Astrocyte of the spinal cord (primary cell): ENCODE measurements around the gene PCDHA12.

Source experiments
- DNase-seq: peaks from one replicate; pipeline ENCODE4 v3.0.0; 2011; ENCODE audit warnings: low read depth, low spot score
- H3K4me3 ChIP-seq: 2 replicates; pipeline ENCODE4 v1.5.1; 2011; ENCODE audit warnings: low read depth, mild to moderate bottlenecking, low read length, moderate library complexity
- in situ Hi-C: cut with HindIII; loops from 2 replicates; pipeline ENCODE4 v1.10.0; 2017; ENCODE audit warnings: low sequenced_read_pairs
- TF ChIP-seq, protein P1 (sequence below): IDR thresholded peaks from 2 replicates; pipeline ENCODE4 v1.5.1; 2012; ENCODE audit warnings: low read depth, mild to moderate bottlenecking, low read length, inconsistent platforms

PCDHA12 gene

DNA sequence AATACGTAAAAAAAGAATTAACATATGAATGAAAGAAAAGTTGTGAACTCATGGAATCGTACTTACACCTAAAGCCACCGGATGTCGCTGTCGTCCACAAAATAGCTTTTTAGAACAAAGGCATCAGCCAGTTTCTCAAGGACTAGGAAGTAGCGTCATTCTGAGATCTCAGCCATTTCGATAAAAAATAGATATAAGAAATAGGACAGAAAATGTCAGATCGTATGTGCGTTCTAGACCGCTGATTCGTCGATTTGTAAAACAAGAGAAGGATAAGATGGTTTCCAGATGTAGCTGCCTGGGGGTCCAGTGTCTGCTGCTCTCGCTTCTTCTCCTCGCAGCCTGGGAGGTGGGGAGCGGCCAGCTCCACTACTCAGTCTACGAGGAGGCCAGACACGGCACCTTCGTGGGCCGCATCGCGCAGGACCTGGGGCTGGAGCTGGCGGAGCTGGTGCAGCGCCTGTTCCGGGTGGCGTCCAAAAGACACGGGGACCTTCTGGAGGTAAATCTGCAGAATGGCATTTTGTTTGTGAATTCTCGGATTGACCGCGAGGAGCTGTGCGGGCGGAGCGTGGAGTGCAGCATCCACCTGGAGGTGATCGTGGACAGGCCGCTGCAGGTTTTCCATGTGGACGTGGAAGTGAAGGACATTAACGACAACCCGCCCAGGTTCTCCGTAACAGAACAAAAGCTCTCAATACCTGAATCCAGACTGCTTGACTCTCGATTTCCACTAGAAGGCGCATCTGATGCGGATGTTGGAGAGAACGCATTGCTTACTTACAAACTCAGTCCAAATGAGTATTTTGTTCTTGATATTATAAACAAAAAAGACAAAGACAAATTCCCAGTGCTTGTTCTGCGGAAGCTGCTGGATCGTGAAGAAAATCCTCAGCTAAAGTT is 19.1 kb upstream of the PCDHA12 start, which contains the start of gene PCDHA10:
Gene PCDHA10 (plus strand): TSS at position 126 of the 903 bp plus-strand sequence. CDS start 152 bp downstream, at position 278.
- TF ChIP-seq, protein P1, sequence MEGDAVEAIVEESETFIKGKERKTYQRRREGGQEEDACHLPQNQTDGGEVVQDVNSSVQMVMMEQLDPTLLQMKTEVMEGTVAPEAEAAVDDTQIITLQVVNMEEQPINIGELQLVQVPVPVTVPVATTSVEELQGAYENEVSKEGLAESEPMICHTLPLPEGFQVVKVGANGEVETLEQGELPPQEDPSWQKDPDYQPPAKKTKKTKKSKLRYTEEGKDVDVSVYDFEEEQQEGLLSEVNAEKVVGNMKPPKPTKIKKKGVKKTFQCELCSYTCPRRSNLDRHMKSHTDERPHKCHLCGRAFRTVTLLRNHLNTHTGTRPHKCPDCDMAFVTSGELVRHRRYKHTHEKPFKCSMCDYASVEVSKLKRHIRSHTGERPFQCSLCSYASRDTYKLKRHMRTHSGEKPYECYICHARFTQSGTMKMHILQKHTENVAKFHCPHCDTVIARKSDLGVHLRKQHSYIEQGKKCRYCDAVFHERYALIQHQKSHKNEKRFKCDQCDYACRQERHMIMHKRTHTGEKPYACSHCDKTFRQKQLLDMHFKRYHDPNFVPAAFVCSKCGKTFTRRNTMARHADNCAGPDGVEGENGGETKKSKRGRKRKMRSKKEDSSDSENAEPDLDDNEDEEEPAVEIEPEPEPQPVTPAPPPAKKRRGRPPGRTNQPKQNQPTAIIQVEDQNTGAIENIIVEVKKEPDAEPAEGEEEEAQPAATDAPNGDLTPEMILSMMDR, result no peak
- no peak within 1 kb of the TSS for H3K4me3 ChIP-seq
- DNase-seq, result peak; percentile 5
- in situ Hi-C loops, result no loop called here

- no peak for DNase-seq
- in situ Hi-C loops, result no loop called here
- TF ChIP-seq, protein P1, result no peak
- H3K4me3 ChIP-seq, result no peak overlapping the region
Observed at GRCh38 chr5:140857177-140857986, 17.7 kb upstream of the PCDHA12 start.

- H3K4me3 ChIP-seq, result no peak overlapping the region
- in situ Hi-C loops, result no loop called here
- TF ChIP-seq, protein P1, result no peak
- DNase-seq, result no peak
Observed at GRCh38 chr5:140857987-140858240, 17.2 kb upstream of the PCDHA12 start.

- in situ Hi-C loops, result no loop called here
- H3K4me3 ChIP-seq, result no peak overlapping the region
- DNase-seq, result no peak
- TF ChIP-seq, protein P1, result no peak
Observed at GRCh38 chr5:140862441-140863295, 12.4 kb upstream of the PCDHA12 start.

GRCh38 chr5:140868721-140869554 is 6.2 kb upstream of the PCDHA12 start, which contains the start of gene PCDHA11:
Gene PCDHA11, plus strand, starts transcription at chr5:140868957. Its CDS starts 147 bp downstream, at chr5:140869104.
- in situ Hi-C loops, result no loop called here
- TF ChIP-seq, protein P1, result no peak
- no peak for DNase-seq
- H3K4me3 ChIP-seq, result no peak within 1 kb of the TSS
